Measurements from ENCODE around the gene FRMPD1.

Gene FRMPD1

GRCh38 chr9:37621273-37622121, 29.3 kb upstream of the FRMPD1 start:
- Histone ChIP-seq H3K27me3 (ENCODE audit: insufficient read depth, poor library complexity, severe bottlenecking) (peaks cover 3% of the 10 kb centered on the region), H3K4me3 (replicated peaks; ENCODE audit: insufficient read depth, low read length) (no peak overlapping the region), H3K27ac (replicated peaks) (no peak overlapping the region)
- TF ChIP-seq GABPA (IDR thresholded peaks at IDR 0.05; ENCODE audit: low read depth) (no peak), SPI1 (IDR thresholded peaks at IDR 0.05; ENCODE audit: borderline replicate concordance, low read depth) (no peak), REST (IDR thresholded peaks at IDR 0.05; ENCODE audit: insufficient replicate concordance, low read depth) (no peak), CTCF (IDR thresholded peaks at IDR 0.05; ENCODE audit: insufficient read depth, low read length) (no peak), POLR2AphosphoS5 (IDR thresholded peaks at IDR 0.05; ENCODE audit: low read depth) (no peak)
- no peak for DNase-seq (ENCODE audit: low read depth in 1 of 2, low spot score in 1 of 2)

GRCh38 chr9:37622462-37622861, 28.3 kb upstream of the FRMPD1 start:
- Histone ChIP-seq H3K27ac (replicated peaks) (no peak overlapping the region), H3K27me3 (ENCODE audit: insufficient read depth, poor library complexity, severe bottlenecking) (no peaks in the 10 kb centered on the region), H3K4me3 (replicated peaks; ENCODE audit: insufficient read depth, low read length) (no peak overlapping the region)
- no peak for DNase-seq (ENCODE audit: low read depth in 1 of 2, low spot score in 1 of 2)
- no peak for TF ChIP-seq CTCF (IDR thresholded peaks at IDR 0.05; ENCODE audit: insufficient read depth, low read length)
- no peak for TF ChIP-seq POLR2AphosphoS5 (IDR thresholded peaks at IDR 0.05; ENCODE audit: low read depth)
- TF ChIP-seq REST (IDR thresholded peaks at IDR 0.05; ENCODE audit: insufficient replicate concordance, low read depth), result no peak
- TF ChIP-seq SPI1 (IDR thresholded peaks at IDR 0.05; ENCODE audit: borderline replicate concordance, low read depth), result no peak
- no peak for TF ChIP-seq GABPA (IDR thresholded peaks at IDR 0.05; ENCODE audit: low read depth)

GRCh38 chr9:37623267-37623666, 27.5 kb upstream of the FRMPD1 start:
- H3K27ac ChIP-seq (replicated peaks), result no peak overlapping the region
- peaks cover 2% of the 10 kb centered on the region for H3K27me3 ChIP-seq (ENCODE audit: insufficient read depth, poor library complexity, severe bottlenecking)
- H3K4me3 ChIP-seq (replicated peaks; ENCODE audit: insufficient read depth, low read length), result no peak overlapping the region
- no peak for TF ChIP-seq SPI1 (IDR thresholded peaks at IDR 0.05; ENCODE audit: borderline replicate concordance, low read depth)
- TF ChIP-seq GABPA (IDR thresholded peaks at IDR 0.05; ENCODE audit: low read depth), result no peak
- no peak for TF ChIP-seq POLR2AphosphoS5 (IDR thresholded peaks at IDR 0.05; ENCODE audit: low read depth)
- TF ChIP-seq REST (IDR thresholded peaks at IDR 0.05; ENCODE audit: insufficient replicate concordance, low read depth), result no peak
- TF ChIP-seq CTCF (IDR thresholded peaks at IDR 0.05; ENCODE audit: insufficient read depth, low read length), result no peak
- DNase-seq (ENCODE audit: low read depth in 1 of 2, low spot score in 1 of 2), result no peak

Measured in HL-60 (cell line).